HepG2 (cell line): ENCODE data around the gene KCTD13. TPM values are rescaled to one million over a fixed set of nuclear protein-coding genes. Genes with fewer than 3 reads are reported as not detected.

Source experiments
- HMGA1 ChIP-seq: sonication (generic); formaldehyde crosslinking; conservative IDR thresholded peaks from 2 replicates; pipeline ENCODE4 v1.4.0; 2020; ENCODE audit warnings: missing genetic modification reagents
- HNRNPUL1 ChIP-seq: fragments of 200-400 bp; formaldehyde crosslinking; IDR thresholded peaks from 2 replicates; pipeline ENCODE4 v1.6.1; 2017; ENCODE audit warnings: low read depth, mild to moderate bottlenecking, low read length, moderate library complexity
- MEF2D ChIP-seq: sonication (generic); formaldehyde crosslinking; IDR thresholded peaks from 2 replicates; pipeline ENCODE4 v1.5.1; 2020; ENCODE audit warnings: mild to moderate bottlenecking, missing genetic modification reagents
- PITX1 ChIP-seq: sonication (generic); formaldehyde crosslinking; IDR thresholded peaks from 2 replicates; pipeline ENCODE4 v1.5.1; 2020; ENCODE audit warnings: mild to moderate bottlenecking, missing genetic modification reagents
- RXRB ChIP-seq: IDR thresholded peaks from 2 replicates; pipeline ENCODE4 v1.6.1; 2016; ENCODE audit warnings: borderline replicate concordance, missing genetic modification reagents, missing compliant biosample characterization
- SP1 ChIP-seq, 2 experiments: fragments of 450-650 bp in 1 of 2; sonication (generic) in 1 of 2; formaldehyde crosslinking in 1 of 2; IDR thresholded peaks; 2 replicates each; pipeline versions ENCODE4 v1.4.0 to v1.6.1; 2016 to 2020; ENCODE audit warnings: missing genetic modification reagents in 1 of 2
- ZNF124 ChIP-seq: sonication (generic); formaldehyde crosslinking; IDR thresholded peaks from 2 replicates; pipeline ENCODE4 v1.4.0; 2020; ENCODE audit warnings: missing genetic modification reagents
- ZNF296 ChIP-seq: sonication (generic); formaldehyde crosslinking; conservative IDR thresholded peaks from 2 replicates; pipeline ENCODE4 v1.5.0; 2020; ENCODE audit warnings: mild to moderate bottlenecking, missing genetic modification reagents
- ZNF766 ChIP-seq: sonication (generic); formaldehyde crosslinking; IDR thresholded peaks from 2 replicates; pipeline ENCODE4 v1.5.0; 2020; ENCODE audit warnings: missing genetic modification reagents, borderline replicate concordance
- polyA plus RNA-seq, 8 experiments: library from polyadenylated mRNA; depleted of rRNA in 3 of 8; stranded (reverse) in 7 of 8; unstranded in 1 of 8; fragments of >200 nt; fragmentation: Illumina TruSeq in 4 of 8; extraction: Trizol in 4 of 8; gene quantifications; 2 replicates each; pipeline versions ENCODE4 v1.2.1 to v1.2.3, GENCODE V29; 2011 to 2016; ENCODE audit warnings: low read depth in 4 of 8, missing spikeins in 1 of 8, mixed read lengths in 1 of 8; ENCODE audit not compliant: insufficient read depth in 1 of 8
- total RNA-seq, 5 experiments: library from RNA; depleted of rRNA; stranded (reverse); fragments of >200 nt; fragmentation: Illumina TruSeq; extraction: Trizol; gene quantifications; 2 replicates each; pipeline ENCODE4 v1.2.3, GENCODE V29; 2016; ENCODE audit warnings: low read depth in 1 of 5
- TF ChIP-seq, protein P1 (sequence below): sonication (generic); formaldehyde crosslinking; IDR thresholded peaks from 2 replicates; pipeline ENCODE4 v1.8.1; 2023; ENCODE audit warnings: mild to moderate bottlenecking, missing genetic modification reagents
- TF ChIP-seq, protein P2 (sequence below): sonication (generic); formaldehyde crosslinking; IDR thresholded peaks from 2 replicates; pipeline ENCODE4 v1.5.0; 2020; ENCODE audit warnings: mild to moderate bottlenecking, low read depth, missing genetic modification reagents, borderline replicate concordance
- TF ChIP-seq, protein P3 (sequence below), 2 experiments: fragments of 450-650 bp in 1 of 2; sonication (generic) in 1 of 2; formaldehyde crosslinking; IDR thresholded peaks; 2 replicates each; pipeline versions ENCODE4 v1.5.0 to v1.8.0; 2020 to 2022; ENCODE audit warnings: mild to moderate bottlenecking in 1 of 2, missing genetic modification reagents in 1 of 2
- TF ChIP-seq, protein P4 (sequence below): sonication (generic); formaldehyde crosslinking; IDR thresholded peaks from 2 replicates; pipeline ENCODE4 v1.5.0; 2020; ENCODE audit warnings: mild to moderate bottlenecking, missing genetic modification reagents
- TF ChIP-seq, protein P5 (sequence below): sonication (generic); formaldehyde crosslinking; IDR thresholded peaks from 2 replicates; pipeline ENCODE4 v1.4.0; 2020; ENCODE audit warnings: mild to moderate bottlenecking, missing genetic modification reagents
- TF ChIP-seq, protein P6 (sequence below): sonication (generic); formaldehyde crosslinking; IDR thresholded peaks from 2 replicates; pipeline ENCODE4 v1.4.0; 2020; ENCODE audit warnings: missing genetic modification reagents
- TF ChIP-seq, protein P7 (sequence below), 2 experiments: sonication (generic) in 1 of 2; formaldehyde crosslinking in 1 of 2; IDR thresholded peaks; 2 replicates each; pipeline versions ENCODE4 v1.4.0 to v1.6.1; 2018 to 2020; ENCODE audit warnings: missing genetic modification reagents in 2 of 2, borderline replicate concordance in 1 of 2, low read depth in 1 of 2, mild to moderate bottlenecking in 1 of 2, missing biosample characterization in 1 of 2

KCTD13 gene
- total and polyA plus RNA-seq, 2 of the 13 experiments (the other 11 are each of a cell fraction or from before 2014, with no cell fraction given) = 6.3 to 14.7 TPM

DNA sequence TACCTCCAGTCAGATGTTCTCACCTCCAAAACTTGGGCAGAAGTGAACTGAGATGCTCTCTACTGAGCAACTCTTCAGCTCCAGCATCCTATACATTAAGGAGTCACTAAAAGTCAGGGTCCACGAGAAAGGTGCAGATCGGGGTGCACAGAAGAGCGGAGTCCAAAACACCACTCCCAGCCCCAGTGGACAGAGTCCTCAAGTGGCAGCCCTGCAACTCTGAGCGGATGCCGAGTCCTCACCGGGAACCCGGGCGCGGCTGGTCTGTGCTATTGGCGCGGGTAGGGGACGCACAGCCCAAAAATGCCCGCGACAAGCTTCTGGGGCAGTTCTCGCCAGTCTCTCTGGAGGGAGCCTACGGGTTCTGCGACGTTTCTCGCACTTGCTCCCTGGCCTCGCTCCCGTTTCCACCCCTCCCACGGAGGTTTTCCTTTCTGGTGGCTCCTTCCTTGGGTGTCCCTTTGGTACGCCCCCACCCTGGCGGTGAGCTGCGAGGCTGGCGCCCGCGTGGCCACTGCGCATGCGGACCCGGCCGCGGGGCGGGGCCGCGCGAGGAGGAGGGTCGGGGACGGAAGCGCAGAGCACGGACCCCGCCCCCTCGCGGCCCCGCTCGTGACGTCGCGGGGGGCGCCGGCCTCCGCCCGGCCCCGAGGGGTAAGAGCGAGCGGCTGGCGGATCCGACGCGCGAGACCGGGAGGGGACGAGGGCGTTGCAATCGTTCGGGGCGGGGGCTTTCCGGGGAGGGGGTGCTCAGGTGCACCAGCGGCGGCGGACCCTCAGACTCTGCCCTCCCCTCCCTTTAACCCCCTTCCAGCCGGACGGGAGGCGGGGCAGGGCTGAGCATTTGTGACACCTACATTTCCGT lies 35.7 kb upstream of the KCTD13 start, which contains the start of gene TMEM219 (continued):
- peak; percentile 59; the same call in 1 of the 2 replicates for TF ChIP-seq ZNF296
- TF ChIP-seq ZNF124 (CRISPR knock-in tag) = 0 out of 2 replicates have a peak, but pooled peaks have one; percentile 45
- no peak; the same call in 1 of the 2 replicates for TF ChIP-seq PITX1 (CRISPR knock-in tag)
- no peak for TF ChIP-seq HNRNPUL1
- TF ChIP-seq, protein P1, sequence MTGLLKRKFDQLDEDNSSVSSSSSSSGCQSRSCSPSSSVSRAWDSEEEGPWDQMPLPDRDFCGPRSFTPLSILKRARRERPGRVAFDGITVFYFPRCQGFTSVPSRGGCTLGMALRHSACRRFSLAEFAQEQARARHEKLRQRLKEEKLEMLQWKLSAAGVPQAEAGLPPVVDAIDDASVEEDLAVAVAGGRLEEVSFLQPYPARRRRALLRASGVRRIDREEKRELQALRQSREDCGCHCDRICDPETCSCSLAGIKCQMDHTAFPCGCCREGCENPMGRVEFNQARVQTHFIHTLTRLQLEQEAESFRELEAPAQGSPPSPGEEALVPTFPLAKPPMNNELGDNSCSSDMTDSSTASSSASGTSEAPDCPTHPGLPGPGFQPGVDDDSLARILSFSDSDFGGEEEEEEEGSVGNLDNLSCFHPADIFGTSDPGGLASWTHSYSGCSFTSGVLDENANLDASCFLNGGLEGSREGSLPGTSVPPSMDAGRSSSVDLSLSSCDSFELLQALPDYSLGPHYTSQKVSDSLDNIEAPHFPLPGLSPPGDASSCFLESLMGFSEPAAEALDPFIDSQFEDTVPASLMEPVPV = peak; percentile 86; the same call in 1 of the 2 replicates
- no peak for TF ChIP-seq HMGA1 (CRISPR knock-in tag)
- TF ChIP-seq RXRB (CRISPR knock-in tag) = peak; percentile 33; the same call in 1 of the 2 replicates
- TF ChIP-seq, protein P2, sequence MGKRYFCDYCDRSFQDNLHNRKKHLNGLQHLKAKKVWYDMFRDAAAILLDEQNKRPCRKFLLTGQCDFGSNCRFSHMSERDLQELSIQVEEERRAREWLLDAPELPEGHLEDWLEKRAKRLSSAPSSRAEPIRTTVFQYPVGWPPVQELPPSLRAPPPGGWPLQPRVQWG (CRISPR knock-in tag) = no peak
- TF ChIP-seq ZNF766 (CRISPR knock-in tag) = 0 out of 2 replicates have a peak, but pooled peaks have one; percentile 16
- no peak for TF ChIP-seq SP1 (IDR thresholded peaks at IDR 0.05)
- TF ChIP-seq SP1 (CRISPR knock-in tag; IDR thresholded peaks at IDR 0.05) = peak; percentile 51
- TF ChIP-seq, protein P3, sequence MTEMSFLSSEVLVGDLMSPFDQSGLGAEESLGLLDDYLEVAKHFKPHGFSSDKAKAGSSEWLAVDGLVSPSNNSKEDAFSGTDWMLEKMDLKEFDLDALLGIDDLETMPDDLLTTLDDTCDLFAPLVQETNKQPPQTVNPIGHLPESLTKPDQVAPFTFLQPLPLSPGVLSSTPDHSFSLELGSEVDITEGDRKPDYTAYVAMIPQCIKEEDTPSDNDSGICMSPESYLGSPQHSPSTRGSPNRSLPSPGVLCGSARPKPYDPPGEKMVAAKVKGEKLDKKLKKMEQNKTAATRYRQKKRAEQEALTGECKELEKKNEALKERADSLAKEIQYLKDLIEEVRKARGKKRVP (CRISPR knock-in tag; IDR thresholded peaks at IDR 0.05) = no peak
- TF ChIP-seq, protein P4, sequence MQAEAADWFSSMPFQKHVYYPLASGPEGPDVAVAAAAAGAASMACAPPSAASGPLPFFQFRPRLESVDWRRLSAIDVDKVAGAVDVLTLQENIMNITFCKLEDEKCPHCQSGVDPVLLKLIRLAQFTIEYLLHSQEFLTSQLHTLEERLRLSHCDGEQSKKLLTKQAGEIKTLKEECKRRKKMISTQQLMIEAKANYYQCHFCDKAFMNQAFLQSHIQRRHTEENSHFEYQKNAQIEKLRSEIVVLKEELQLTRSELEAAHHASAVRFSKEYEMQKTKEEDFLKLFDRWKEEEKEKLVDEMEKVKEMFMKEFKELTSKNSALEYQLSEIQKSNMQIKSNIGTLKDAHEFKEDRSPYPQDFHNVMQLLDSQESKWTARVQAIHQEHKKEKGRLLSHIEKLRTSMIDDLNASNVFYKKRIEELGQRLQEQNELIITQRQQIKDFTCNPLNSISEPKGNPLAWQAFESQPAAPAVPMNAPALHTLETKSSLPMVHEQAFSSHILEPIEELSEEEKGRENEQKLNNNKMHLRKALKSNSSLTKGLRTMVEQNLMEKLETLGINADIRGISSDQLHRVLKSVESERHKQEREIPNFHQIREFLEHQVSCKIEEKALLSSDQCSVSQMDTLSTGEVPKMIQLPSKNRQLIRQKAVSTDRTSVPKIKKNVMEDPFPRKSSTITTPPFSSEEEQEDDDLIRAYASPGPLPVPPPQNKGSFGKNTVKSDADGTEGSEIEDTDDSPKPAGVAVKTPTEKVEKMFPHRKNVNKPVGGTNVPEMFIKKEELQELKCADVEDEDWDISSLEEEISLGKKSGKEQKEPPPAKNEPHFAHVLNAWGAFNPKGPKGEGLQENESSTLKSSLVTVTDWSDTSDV = no peak
- TF ChIP-seq, protein P5, sequence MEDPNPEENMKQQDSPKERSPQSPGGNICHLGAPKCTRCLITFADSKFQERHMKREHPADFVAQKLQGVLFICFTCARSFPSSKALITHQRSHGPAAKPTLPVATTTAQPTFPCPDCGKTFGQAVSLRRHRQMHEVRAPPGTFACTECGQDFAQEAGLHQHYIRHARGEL (CRISPR knock-in tag) = no peak
- TF ChIP-seq, protein P6, sequence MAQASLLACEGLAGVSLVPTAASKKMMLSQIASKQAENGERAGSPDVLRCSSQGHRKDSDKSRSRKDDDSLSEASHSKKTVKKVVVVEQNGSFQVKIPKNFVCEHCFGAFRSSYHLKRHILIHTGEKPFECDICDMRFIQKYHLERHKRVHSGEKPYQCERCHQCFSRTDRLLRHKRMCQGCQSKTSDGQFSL (CRISPR knock-in tag) = peak; percentile 58; the same call in 1 of the 2 replicates
- TF ChIP-seq, protein P7, sequence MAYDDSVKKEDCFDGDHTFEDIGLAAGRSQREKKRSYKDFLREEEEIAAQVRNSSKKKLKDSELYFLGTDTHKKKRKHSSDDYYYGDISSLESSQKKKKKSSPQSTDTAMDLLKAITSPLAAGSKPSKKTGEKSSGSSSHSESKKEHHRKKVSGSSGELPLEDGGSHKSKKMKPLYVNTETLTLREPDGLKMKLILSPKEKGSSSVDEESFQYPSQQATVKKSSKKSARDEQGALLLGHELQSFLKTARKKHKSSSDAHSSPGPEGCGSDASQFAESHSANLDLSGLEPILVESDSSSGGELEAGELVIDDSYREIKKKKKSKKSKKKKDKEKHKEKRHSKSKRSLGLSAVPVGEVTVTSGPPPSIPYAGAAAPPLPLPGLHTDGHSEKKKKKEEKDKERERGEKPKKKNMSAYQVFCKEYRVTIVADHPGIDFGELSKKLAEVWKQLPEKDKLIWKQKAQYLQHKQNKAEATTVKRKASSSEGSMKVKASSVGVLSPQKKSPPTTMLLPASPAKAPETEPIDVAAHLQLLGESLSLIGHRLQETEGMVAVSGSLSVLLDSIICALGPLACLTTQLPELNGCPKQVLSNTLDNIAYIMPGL (CRISPR knock-in tag; IDR thresholded peaks at IDR 0.05; ENCODE audit: borderline replicate concordance in 1 of 2, low read depth in 1 of 2) = peak; percentile 46 to 49; a peak in 2 of 4 replicates
- peak; percentile 12; the same call in 1 of the 2 replicates for TF ChIP-seq MEF2D (CRISPR knock-in tag)
